ENCODE results near the gene PAFAH1B1.
"Not testable (repeated sequence)": the region's sequence is repeated elsewhere in the genome, so short reads cannot be mapped to it uniquely, and the experiment has no call there.

The PAFAH1B1 gene

DNA sequence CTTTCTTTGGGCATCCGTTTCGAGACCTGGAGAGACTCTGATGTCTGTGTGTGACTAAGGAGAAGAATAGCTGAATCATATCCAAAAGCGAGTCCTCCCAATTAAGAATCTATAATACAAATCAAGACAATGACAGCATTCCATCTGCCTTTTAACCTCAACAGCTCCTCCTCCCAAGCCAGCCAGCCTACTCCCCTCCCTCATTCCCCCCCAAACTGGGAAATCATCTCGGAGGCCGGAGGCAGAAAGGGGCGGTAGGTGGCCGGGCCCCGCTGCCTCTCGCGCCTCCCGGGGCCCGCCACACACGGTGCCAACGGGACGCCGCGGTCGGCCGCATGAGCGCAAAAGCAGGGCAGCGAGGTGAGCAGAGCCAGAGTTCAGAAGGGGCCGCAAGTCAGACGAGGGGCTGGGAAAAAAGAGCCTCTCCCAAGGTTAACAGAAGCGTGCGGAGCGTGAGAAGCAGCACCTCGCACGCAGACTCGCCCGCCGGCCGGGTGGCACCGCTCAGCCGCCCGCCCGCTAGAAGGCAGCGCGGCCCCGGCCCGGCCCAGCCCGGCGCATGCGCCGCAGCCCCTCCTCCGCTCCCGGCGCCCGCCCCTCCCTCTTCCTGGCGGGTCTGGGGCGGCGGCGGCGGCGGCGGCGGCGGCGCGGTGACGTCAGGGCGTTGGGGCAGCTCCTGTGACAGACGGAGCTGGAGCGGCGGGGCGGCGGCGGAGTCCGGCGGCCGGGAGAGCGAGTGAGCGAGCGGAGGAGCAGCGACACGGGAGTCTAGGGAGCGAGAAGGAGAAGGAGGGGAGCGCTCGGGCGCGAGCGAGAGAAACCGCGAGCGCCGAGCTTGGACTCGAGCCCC, at the start of gene PAFAH1B1:
TSS of gene PAFAH1B1 (plus strand) at position 684 of the 850 bp plus-strand sequence. CDS start 44,635 bp downstream, outside the sequence.
- peak; percentile 95 for DNase-seq

DNA sequence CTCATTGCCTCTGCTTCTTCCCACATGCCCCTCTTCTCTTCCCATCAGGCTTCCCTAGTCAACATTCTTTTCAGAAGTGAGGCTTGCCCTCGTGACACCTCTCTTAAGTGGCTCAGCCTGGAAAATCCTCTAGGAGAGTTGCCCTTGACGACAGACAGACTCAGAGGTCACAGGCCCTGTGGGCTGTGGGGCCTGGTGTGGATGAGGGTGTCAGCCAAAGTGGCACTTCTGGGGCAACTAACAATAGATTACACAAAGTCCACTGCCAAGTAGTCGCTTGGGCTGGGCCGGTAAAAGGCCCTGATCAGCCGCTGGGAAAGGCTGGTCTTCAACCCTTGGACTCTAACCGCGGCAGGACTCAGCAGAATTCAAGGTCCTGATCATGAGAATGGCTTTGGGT, 48.1 kb upstream of the PAFAH1B1 start:
- no peak for DNase-seq

GRCh38 chr17:2547176-2547575, 46.3 kb upstream of the PAFAH1B1 start:
- DNase-seq: no peak

GRCh38 chr17:2548026-2548425, 45.4 kb upstream of the PAFAH1B1 start:
- DNase-seq: not testable (repeated sequence)

DNA sequence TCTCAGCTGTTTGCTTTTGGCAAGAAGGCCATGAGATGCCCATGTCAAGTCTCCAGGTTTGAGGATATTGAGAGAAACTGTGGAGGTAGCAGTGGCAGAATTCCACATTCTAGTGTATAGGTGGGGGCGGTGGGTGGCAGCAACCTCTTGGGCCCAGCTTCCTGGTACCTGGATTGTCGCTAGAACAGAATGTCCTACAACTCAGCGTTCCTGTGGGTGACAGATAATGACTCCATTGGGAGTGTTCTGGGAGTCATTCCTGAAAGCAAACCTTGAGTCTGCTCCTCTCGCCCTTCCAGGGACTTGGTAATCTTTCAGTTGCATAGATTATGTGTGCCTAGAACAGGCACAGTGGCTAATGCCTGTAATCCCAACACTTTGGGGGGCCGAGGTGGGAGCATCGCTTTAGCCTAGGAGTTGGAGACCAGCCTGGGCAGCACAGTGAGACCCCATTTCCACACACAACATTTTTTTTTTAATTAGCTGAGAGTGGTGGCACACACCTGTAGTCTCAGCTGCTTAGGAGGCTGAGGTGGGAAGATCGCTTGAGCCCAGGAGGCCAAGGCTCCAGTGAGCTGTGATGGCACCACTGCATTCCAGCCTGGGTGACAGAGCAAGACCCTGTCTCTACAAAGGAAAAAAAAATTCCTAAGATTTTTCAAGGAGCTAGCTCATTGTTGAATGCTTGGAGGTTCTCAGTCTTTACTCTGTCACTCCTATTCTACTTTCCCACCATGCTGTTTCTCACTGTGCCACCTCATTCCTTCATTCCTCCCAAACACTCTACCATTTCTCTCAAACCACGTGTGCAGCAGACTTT, 43.9 kb upstream of the PAFAH1B1 start:
- DNase-seq: no peak

DNA sequence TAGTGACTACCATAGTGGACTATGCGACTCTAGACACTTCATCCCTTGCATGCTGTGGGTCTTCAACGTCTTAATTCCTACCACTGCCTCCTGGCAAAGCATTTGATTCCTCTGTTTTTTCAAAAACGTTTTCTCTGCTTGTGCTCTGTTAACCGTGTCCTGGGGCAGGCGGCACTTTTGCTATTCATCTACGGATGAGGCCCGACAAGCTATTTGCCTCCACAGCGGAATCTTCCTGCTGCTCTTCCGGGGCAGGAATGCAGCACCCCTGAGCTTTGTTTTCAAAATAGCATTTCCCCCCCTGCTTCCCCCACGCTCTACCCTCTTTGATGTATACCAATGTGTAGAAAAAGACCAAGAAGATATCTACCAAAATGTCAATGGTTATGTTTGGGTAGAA, 42.0 kb upstream of the PAFAH1B1 start:
- no peak for DNase-seq

DNA sequence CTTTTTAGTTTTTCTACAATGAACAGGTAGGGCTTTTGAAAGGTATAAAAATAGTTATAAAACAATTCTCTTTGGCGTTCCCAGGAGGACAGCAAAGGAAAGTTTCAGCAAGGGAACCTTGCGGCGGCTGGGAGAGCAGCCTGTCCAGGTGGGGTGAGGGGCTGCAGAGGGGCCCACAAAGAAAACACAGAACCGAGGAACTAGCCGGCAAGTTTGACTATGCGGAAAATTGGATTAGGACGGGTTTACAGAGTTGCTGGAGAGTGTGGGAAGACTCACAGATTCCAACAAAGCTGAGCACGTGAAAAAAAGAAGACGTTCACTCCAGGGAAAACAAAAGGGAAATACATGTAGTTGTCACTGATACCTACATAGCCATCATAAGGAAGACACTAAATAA, 41.5 kb upstream of the PAFAH1B1 start:
- no peak for DNase-seq

DNA sequence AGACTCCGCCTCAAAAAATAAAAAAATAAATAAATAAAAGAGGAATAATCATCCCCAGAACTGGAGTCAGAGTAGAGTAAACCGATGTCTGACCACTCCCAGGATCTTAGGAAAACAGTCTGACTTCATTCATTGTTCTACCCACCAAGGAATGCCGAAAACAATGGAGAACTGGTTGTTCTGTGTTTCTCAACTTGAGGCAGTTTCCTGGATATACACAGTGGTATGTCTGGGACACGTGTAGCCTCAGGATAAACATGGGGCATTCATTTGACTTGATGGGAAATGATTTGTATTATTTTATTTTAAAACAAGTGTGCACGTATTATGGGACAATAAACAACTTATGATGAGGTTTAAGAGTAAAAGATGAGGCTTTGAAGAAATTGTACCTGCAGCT, 32.8 kb upstream of the PAFAH1B1 start:
- no peak for DNase-seq

DNA sequence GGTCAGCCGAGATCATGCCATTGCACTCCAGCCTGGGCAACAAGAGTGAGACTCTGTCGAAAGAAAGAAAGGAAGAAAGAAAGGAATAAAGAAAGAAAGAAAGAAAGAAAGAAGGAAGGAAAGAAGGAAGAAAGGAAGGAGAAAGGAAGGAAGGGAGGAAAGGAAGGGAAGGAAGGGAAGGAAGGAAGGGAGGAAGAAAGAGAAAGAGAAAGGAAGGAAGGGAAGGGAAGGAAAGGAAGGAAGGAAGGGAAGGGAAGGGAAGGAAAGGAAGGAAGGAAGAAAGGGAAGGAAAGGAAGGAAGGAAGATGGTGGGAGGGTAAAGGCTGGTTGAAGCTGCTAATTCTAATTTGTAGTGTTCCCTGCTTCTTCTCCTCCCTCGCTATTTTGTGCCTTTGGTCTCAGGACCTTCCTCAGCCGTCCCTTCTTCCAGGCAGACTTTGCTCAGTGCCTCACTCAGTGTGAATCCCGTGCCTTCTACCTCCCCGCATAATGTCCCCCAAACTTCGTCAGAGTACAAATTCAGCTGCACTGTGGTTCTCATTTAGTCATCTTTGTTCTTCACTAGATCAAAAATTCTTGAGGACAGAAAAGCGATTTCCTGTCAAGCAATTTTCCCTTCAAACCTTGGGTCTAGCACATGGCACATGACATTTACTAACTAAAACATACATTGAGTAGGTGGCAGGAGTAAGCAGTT, 31.1 kb upstream of the PAFAH1B1 start:
- no peak for DNase-seq

- no peak for DNase-seq
Measured at GRCh38 chr17:2563061-2563460, 30.4 kb upstream of the PAFAH1B1 start.

- no peak for DNase-seq
Measured at GRCh38 chr17:2563543-2563942, 29.9 kb upstream of the PAFAH1B1 start.

- DNase-seq: no peak
Measured at GRCh38 chr17:2564877-2565276, 28.6 kb upstream of the PAFAH1B1 start.

GRCh38 chr17:2566056-2566455, 27.4 kb upstream of the PAFAH1B1 start:
- no peak for DNase-seq

DNA sequence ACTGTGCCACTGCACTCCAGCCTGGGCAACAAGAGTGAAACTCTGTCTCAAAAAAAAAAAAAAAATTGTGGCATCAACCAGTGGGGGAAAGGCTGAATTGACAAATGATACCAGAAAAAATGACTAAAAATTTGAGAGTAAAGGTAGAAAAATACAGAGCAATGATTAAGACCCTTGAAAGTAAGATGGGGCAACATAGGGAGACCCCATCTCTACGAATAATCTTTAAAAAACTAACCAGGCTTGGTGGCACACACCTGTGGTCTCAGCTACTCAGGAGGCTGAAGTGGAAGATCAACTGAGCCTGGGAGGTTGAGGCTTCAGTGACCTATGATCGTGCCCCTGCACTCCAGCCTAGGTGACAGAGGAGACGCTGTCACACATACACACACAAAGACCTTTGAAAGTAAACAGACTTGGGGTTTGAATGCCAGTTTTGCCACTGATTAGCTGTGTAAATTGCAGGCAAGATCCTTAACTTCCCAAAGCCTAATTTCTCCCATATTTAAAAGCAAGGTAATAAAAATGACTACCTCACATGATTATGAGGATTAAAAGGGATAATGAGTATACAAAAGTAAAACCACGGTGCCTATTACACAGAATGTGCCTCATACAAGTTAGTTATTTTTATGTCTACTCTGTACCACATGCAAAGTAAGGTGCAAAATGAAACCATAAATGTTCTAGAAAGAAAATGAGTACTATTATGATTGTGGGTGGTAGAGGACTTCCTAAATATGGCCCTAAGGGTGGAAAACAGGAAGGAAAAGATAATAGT, 21.7 kb upstream of the PAFAH1B1 start:
- no peak for DNase-seq

GRCh38 chr17:2572304-2572609, 21.2 kb upstream of the PAFAH1B1 start:
- DNase-seq: not testable (repeated sequence)

DNA sequence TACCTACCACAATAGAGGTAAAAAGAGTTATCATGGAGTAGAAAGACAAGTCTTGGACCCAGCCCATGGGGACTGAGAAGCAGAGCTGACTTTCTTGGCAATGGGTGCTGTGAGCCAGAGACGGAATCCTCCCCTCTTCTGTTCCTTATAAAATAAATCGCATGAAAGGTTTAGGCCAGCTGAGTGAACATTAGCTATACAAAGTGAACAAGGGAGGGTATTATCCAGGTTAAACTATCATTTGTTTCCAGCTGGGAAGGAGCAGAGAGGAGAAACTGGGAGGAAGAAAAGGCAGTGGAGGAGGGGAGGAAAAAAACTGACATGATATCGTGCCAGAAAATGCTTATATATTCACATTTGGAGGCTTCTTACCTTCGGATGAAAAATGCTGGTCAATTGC, 13.3 kb upstream of the PAFAH1B1 start:
- DNase-seq: no peak

DNA sequence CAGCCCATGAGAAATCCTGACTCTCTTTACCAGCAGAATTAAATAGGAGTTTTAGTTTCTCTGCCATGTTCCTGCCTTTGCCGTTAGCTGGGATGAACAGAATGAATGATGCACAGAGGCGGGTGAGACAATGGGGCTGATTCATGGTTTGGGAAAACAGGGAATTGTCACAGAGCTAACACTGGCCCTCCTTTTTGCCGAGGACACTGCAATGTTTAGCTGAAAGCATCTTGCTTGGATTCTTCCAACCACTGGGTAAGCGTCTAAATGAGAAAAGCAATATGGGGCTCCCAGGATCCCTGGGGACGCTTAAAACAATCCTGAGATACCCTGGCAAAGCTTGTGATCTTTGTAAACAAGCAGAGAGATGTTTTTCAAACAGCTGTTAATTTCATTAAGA, 12.8 kb upstream of the PAFAH1B1 start:
- DNase-seq: no peak

GRCh38 chr17:2582493-2582892, 11.0 kb upstream of the PAFAH1B1 start:
- DNase-seq: no peak

- DNase-seq: no peak
Measured at GRCh38 chr17:2591040-2591640, 2.3 kb upstream of the PAFAH1B1 start.

DNA sequence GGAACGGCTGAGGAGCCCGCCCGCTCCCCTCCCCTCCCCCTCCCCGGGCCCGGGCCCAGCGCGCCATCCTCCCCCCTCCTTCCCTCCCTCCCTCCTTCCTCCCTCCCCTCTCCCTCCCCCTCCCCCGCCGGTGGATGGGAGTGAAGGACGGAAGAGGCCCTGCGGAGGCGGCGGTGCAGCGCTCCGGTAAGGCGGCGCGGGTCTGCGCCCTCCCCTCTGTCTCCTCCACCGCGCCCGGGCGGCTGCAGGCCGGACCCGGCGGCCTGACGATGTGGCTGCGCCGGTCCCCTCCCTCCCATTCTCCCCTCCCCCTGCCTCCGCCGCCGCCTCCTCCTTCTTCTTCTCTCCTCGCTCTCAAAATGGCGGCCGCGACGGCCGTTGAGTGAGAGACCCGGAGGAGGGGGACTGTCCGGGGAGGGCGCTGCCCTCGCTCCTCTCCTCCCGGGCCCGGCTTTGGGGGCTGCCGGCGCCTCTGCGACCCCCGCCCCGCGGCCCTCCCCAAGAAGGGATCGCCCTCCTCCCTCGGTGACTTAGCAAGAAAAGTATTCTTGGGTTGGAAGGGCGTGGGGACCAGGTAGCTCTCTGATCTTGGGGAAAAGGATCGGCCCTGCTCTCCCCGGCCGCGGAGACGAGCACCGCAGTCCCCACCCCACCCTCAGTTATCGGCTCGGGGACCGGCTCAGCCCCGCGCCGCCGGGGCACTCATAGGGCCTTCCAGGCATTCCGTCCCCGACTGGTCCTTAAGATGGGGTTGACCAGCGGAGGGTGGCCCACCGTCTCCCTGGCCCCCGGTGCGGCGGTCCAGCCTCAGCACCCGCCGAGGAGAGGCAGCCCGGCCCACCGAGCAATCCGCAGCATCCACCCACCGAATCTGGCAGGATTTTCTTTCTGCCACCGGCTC, 617 bp downstream of the PAFAH1B1 start:
- peak; percentile 73 for DNase-seq
